Fibroblast of lung (primary cell): ENCODE data around the gene RYR2.

Source experiments
- CTCF ChIP-seq, 2 donors: IDR thresholded peaks in 1 of 2; conservative IDR thresholded peaks in 1 of 2; 1 replicate in 1 of 2; 2 replicates in 1 of 2; pipeline ENCODE4 v1.5.1; 2011 to 2012; ENCODE audit warnings: low read length in 2 of 2, control low read depth in 1 of 2, inconsistent platforms in 1 of 2, low read depth in 1 of 2, mild to moderate bottlenecking in 1 of 2
- EZH2 ChIP-seq: IDR thresholded peaks from 2 replicates; pipeline ENCODE4 v1.5.1; 2012; ENCODE audit warnings: low read length, control low read depth, mild to moderate bottlenecking; ENCODE audit errors: missing control alignments

GRCh38 chr1:237237721-237238120 lies 195.7 kb downstream of the RYR2 start:
- TF ChIP-seq CTCF (conservative IDR thresholded peaks at IDR 0.05 in 1 of 2, IDR thresholded peaks at IDR 0.05 in 1 of 2; ENCODE audit: low read depth in 1 of 2, low read length in 2 of 2) (no peak), EZH2 (no peak)
